Measurements from ENCODE around the gene FN3KRP. TPM values are rescaled to one million over a fixed set of nuclear protein-coding genes. Genes with fewer than 3 reads are reported as not detected.

Gene FN3KRP
- total and polyA plus RNA-seq, 10 of the 15 experiments (the other 5 are each of a cell fraction or from before 2014, with no cell fraction given) = 1.8 to 50.5 (median 26.5) TPM

GRCh38 chr17:82703036-82703745 lies 13.3 kb upstream of the FN3KRP start (continued):
- no peak for TF ChIP-seq ZBTB4 (CRISPR knock-in tag; IDR thresholded peaks at IDR 0.05)
- TF ChIP-seq NFIC (IDR thresholded peaks at IDR 0.05; ENCODE audit: low read depth, low read length) = no peak
- no peak for TF ChIP-seq LARP7 (IDR thresholded peaks at IDR 0.05)
- no peak for TF ChIP-seq ZBTB40 (IDR thresholded peaks at IDR 0.05; ENCODE audit: borderline replicate concordance)
- TF ChIP-seq TARDBP (IDR thresholded peaks at IDR 0.05; ENCODE audit: borderline replicate concordance) = no peak
- TF ChIP-seq ESRRA (IDR thresholded peaks at IDR 0.05; ENCODE audit: low read length) = no peak
- no peak for TF ChIP-seq RELB (IDR thresholded peaks at IDR 0.05; ENCODE audit: low read depth)
- TF ChIP-seq SUZ12 (IDR thresholded peaks at IDR 0.05; ENCODE audit: unreplicated experiment) = no peak
- TF ChIP-seq NR2F1 (conservative IDR thresholded peaks at IDR 0.05) = no peak
- no peak for TF ChIP-seq KDM1A (IDR thresholded peaks at IDR 0.05; ENCODE audit: borderline replicate concordance)
- TF ChIP-seq MXI1 (IDR thresholded peaks at IDR 0.05; ENCODE audit: low read depth, low read length) = no peak

All from GM12878 (cell line).